ENCODE results near the gene HSD17B8.

Gene HSD17B8

GRCh38 chr6:33171016-33171879 lies 33.2 kb upstream of the HSD17B8 start:
- DNase-seq (ENCODE audit: low read depth in 2 of 2) = no peak

- DNase-seq (ENCODE audit: low read depth in 2 of 2) = no peak
These were observed 32.4 kb upstream of the HSD17B8 start for GRCh38 chr6:33171880-33172687.

- no peak for DNase-seq (ENCODE audit: low read depth in 2 of 2)
These were observed 31.5 kb upstream of the HSD17B8 start for GRCh38 chr6:33172688-33173534.

- DNase-seq (ENCODE audit: low read depth in 2 of 2) = no peak
These were observed 30.8 kb upstream of the HSD17B8 start for GRCh38 chr6:33173535-33174180.

- DNase-seq (ENCODE audit: low read depth in 2 of 2) = no peak
These were observed 29.7 kb upstream of the HSD17B8 start for GRCh38 chr6:33174784-33175183.

- no peak for DNase-seq (ENCODE audit: low read depth in 2 of 2)
These were observed 28.9 kb upstream of the HSD17B8 start for GRCh38 chr6:33175436-33176069.

GRCh38 chr6:33176906-33177305 lies 27.5 kb upstream of the HSD17B8 start:
- DNase-seq (ENCODE audit: low read depth in 2 of 2) = no peak

- no peak for DNase-seq (ENCODE audit: low read depth in 2 of 2)
These were observed 26.7 kb upstream of the HSD17B8 start for GRCh38 chr6:33177552-33178446.

- DNase-seq (ENCODE audit: low read depth in 2 of 2) = no peak
These were observed 25.5 kb upstream of the HSD17B8 start for GRCh38 chr6:33178755-33179475.

- no peak for DNase-seq (ENCODE audit: low read depth in 2 of 2)
These were observed 23.3 kb upstream of the HSD17B8 start for GRCh38 chr6:33181141-33181540.

- DNase-seq (ENCODE audit: low read depth in 2 of 2) = no peak
These were observed 21.3 kb upstream of the HSD17B8 start for GRCh38 chr6:33183071-33183683.

- DNase-seq (ENCODE audit: low read depth in 2 of 2) = no peak
These were observed 19.3 kb upstream of the HSD17B8 start for GRCh38 chr6:33185190-33185589.

GRCh38 chr6:33185654-33186187 lies 18.7 kb upstream of the HSD17B8 start:
- DNase-seq (ENCODE audit: low read depth in 2 of 2) = no peak

GRCh38 chr6:33187809-33188208 lies 16.6 kb upstream of the HSD17B8 start:
- no peak for DNase-seq (ENCODE audit: low read depth in 2 of 2)

- no peak for DNase-seq (ENCODE audit: low read depth in 2 of 2)
These were observed 15.3 kb upstream of the HSD17B8 start for GRCh38 chr6:33189164-33189563.

- DNase-seq (ENCODE audit: low read depth in 2 of 2) = no peak
These were observed 14.6 kb upstream of the HSD17B8 start for GRCh38 chr6:33189625-33190448.

- DNase-seq (ENCODE audit: low read depth in 2 of 2) = no peak
These were observed 13.8 kb upstream of the HSD17B8 start for GRCh38 chr6:33190504-33191107.
